Measurements from ENCODE around the gene UBR2.
"Not testable (repeated sequence)": the region's sequence is repeated elsewhere in the genome, so short reads cannot be mapped to it uniquely, and the experiment has no call there.

The UBR2 gene

DNA sequence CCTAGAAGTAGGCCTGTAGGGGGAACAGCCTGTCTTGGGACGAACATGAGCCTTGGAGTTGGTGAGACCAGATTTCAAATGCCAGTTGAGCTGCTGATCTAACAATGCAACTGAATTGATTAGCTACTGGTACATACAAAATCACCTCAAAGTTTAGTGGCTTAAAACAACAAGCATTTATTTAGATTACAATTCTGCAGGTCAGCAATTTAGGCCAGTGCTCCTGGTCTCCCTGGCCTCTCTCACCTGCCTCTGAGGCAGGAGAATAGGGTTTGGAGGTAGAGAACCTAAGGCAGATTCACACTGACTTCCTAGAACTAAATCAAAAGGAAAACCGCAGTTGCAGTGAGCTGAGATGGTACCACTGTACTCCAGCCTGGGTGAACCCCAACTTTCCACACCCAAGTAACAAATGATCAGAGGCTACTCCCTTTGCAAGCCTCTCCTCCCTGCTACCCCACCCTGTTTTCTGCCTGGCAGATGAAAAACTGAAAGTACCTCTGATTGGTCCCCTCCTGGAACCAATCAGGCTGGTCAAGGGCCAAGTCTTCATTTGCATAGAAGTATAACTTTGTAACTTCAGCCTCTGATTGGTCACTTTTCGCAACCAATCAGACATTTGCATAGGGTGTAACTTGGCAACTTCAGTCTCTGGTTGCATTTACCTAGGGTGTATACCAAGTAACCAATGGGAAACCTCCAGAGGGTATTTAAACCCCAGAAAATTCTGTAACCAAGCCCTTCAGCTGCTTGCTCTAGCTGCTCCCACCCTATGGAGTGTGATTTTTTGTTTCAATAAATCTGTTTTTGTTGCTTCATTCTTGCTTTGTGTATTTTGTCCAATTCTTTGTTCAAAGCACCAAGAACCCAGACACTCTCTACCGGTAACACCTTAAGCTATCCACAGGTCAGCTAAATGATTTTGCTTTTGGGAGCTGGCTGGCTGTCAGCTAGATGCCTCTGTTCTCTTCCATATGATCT, 8.1 kb upstream of the UBR2 start:
- no peak for DNase-seq (ENCODE audit: low read depth)

DNA sequence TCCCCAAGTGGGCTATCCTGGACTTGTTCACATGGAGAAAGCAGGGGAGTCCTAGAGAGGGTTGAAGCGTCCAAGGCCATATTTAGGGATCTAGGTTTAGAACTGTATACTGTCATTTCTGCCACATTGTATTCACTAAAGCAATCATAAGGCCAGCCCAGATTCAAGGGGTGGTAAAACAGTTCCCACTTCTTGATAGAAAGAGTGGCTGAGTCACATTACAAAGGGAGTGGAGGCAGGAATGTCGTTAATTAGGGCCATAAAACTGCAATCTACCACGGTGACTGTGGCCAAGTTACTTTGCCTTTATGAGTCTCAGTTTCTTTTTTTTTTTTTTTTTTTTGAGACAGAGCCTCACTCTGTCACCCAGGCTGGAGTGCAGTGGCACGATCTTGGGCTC, 7.4 kb upstream of the UBR2 start:
- DNase-seq (ENCODE audit: low read depth), result no peak

DNA sequence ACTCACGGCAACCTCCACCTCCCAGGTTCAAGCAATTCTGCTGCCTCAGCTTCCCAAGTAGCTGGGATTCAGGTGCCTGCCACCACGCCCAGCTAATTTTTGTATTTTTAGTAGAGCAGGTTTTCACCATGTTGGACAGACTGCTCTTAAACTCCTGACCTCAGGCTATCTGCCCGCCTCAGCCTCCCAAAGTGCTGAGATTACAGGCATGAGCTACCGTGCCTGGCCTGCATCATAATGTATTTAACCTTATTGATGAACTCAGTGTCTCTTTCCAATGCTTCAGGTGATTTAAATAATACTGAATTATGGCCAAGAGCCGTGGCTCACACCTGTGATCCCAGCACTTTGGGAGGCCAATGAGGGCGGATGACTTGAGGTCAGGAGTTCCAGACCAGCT, 4.6 kb upstream of the UBR2 start:
- not testable (repeated sequence) for DNase-seq (ENCODE audit: low read depth)

DNA sequence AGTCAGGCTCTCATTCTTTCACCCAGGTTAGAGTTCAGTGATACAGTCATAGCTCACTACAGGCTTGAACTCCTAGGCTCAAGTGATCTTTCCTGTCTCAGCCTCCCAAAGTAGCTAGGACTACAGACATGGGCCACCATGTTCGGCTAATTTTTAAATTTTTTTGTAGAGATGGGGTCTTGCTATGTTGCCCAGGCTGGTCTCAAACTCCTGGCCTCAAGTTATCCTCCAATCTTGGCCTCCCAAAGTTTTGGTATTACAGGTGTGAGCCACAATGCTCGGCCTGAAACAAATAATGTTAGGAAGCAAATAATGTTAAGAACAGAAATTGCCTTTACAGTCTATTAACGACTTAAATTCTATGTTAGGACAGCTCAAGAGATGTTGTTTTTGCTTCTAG, 1.8 kb upstream of the UBR2 start:
- DNase-seq (ENCODE audit: low read depth), result no peak

DNA sequence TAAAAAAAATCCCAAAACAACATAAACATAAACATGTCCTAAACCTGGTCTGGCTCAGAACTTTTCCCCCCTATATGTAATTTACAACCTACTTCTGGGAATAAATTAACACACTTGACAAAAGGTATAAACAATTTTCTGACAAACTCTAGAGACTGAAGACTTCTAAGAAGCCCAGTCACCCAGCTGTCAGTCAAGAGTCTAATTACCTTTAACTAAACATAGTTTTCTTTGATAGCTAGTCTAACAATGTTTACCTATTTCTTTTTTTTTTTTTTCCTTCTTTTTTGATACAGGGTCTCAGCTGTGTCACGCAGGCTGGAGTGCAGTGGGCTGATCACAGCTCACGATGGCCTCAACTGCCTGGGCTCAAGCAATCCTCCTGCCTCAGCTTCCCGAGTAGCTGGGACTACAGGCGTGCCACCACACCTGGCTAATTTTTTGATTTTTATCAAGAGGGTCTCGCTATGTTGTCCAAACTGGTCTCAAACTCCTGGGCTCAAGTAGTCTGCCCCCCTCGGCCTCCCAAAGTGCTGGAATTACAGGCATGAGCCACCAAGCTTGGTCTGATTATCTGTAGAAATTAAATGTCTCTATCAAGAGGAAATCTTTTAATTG, 932 bp upstream of the UBR2 start:
- DNase-seq (ENCODE audit: low read depth), result no peak

DNA sequence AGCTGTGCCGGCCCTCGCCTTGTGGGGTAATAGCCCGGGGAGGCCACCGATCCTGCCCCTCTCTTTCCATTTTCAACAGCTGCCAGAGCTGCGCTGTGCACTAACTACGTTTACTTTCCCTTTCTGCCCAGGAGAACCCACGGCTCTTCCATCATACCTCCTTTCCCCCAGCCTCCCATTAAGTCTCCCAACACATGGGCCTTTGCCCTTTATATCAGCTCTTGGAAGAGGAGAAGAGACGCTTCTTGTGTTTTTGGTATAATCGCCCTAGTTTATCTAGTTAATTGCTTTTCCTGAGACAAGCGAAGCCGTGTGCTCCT, 637 bp downstream of the UBR2 start:
- no peak for DNase-seq (ENCODE audit: low read depth)

DNA sequence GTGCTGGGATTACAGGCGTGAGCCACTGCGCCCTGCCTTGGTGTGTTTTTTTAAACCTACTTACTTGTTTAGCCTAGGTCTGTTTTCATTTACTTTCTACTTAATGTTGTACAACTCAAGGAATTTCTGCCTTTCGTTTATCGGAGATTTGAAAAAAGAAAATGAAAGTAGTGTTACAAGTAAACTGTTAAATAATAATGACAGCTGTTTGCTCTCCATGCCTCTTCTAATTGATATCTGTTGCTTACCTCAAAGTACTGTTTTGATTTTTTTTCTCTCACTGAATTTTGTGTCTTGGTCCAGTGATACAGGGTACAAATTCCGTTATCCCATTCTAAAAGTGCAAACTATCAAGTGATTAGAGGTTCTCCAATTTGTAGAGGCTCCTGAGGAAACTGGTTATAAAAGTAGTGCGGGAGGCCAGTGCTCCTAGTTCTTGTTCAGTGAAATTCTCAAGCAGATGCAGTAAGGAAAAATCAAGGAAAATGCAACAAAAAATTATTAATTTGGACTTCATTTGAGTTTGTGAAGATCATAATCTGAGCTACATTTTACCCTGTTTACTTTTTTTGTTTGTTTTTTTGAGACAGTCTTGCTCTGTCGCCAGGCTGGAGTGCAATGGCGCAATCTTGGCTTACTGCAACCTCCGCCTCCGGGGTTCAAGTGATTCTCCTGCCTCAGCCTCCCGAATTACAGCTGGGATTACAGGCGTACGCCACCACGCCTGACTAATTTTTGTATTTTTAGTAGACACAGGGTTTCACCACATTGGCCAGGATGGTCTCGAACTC, 2.2 kb downstream of the UBR2 start:
- no peak for DNase-seq (ENCODE audit: low read depth)

DNA sequence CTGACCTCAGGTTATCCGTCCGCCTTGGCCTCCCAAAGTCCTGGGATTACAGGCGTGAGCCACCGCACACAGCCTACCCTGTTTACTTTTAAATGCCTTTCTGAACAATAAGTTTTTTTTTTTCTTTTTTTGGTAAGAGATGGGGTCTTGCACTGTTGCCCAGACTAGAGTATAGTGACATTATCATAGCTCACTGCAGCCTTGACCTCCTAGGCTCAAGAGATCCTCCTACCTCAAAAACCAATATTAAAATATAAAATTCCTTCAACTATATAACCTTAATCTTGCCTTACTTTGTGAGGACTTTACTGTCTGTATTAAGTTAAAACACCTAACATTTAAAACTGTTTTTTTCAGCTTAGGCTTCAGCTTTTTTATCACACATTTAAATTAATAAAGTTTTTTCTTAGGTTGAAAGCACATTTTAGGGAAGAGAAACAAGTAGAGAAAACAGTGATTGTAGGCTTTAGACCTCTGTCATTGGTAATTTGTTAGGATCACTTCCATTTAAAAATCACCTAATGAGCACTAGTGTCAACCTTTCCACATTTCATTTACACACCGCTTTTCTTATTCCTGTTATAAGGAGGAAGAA, 2.9 kb downstream of the UBR2 start:
- no peak for DNase-seq (ENCODE audit: low read depth)

DNA sequence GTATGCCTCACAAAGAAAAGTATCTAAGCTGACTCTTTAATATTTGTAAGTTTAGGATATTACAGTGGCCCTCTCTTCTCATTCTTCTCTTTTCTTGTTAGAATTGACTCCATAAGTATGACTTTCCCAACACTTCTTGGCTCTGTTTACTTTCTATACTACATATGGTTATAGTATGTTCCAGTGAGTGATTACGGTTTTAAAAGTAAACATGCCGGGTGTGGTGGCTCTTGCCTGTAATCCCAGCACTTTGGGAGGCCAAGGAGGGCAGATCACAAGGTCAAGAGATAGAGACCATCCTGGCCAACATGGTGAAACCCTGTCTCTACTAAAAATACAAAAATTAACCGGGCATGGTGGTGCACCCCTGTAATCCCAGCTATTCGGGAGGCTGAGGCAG, 3.4 kb downstream of the UBR2 start:
- DNase-seq (ENCODE audit: low read depth), result not testable (repeated sequence)

DNA sequence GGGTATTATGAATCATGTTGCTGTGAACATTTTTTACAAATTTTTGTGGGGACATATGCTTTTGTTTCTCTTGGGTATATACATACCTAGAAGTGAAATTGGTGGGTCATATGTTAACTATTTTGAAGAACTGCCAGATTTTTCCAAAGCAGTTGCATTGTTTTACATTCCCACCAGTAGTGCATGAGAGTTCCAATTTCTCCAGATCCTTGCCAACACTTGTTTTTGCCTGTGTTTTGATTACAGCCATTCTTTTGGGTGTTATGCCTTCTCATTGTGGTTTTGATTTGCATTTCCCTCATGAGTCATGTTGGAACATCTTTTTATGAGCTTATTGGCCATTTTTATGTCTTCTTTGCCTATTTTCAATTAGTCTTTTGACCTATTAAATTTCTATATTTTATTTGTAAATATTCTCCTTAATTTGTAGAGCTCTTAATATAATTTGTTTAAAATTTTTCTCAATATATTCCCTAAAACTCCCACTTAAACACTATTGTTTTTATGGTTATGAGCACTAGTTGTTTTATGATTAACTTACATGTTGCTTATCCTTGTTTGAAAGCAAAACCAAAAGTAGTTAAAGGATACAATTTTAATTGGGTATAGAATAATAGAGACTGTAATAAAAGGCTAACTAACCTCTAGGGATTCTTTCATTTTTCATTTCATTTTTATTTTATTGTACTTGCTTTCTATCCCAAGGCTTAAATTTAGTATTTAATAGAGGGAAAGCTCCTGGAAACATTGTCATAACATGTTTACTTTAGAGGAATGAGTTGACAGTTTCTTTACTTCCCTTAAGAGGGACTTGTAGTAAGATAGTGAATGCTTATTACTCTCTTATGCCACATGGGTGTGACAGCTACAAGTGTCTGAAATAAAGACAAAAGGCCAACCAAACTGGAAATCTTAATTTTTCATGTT, 5.5 kb downstream of the UBR2 start:
- DNase-seq (ENCODE audit: low read depth), result no peak

DNA sequence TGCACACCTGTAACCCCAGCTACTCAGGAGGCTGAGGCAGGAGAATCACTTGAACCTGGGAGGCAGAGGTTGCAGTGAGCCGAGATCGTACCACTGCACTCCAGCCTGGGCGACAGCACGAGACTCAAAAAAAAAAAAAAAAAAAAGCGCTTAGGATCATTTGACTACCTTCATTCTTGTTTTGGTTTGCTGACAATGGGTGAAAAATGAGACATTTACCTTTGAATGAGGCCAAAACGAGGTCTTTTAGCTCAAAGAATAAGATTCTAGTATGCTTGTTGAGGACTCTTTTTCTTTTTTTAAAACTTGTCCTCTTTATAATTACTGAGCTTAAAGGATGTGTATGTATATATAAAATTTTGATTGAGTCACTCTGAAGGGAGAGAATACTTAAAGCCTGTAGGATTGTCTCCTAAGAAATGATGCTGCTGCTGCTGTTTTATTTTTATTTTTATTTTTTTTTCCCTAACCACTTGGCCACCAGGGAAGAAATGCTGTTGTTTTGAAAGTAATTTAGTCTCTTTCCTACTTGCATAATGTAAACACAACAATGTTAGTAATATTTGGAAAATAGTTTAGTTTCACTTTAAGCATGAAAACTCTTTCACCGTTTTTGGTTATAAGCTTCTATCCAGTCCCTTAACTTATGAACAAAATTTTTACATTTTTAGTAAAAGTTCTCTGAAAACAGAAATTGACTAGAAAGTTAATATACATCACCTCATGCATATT, 7.9 kb downstream of the UBR2 start:
- DNase-seq (ENCODE audit: low read depth), result no peak

DNA sequence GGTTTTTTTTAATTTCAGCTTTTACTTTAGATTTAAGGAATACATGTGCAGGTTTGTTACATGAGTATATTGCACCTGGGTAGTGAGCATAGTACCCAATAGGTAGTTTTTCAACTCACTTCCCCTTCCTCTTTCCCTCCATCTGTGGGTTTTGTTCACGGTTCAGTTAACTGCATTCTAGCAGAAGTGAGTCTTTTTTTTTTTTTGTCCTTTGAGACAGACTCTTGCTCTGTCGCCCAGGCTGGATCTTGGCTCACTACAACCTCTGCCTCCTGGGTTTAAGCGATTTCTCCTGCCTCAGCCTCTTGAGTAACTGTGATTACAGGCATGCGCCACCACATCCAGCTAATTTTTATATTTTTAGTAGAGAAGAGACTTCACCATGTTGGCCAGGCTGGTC, 8.7 kb downstream of the UBR2 start:
- no peak for DNase-seq (ENCODE audit: low read depth)

DNA sequence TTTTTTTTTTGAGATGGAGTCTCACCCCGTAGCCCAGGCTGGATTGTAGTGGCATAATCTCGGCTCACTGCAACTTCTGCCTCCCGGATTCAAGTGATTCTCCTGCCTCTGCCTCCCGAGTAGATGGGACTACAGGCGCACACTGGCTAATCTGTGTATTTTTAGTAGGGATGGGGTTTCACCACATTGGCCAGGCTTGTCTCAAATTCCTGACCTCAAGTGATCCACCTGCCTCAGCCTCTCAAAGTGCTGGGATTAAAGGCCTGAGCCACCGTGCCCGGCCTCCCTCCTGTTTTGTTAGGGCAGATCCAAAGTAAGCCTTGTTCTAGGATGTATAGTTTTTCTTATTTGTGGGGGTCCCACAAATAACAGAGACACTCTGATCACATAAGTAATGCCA, 12.7 kb downstream of the UBR2 start:
- DNase-seq (ENCODE audit: low read depth), result not testable (repeated sequence)

DNA sequence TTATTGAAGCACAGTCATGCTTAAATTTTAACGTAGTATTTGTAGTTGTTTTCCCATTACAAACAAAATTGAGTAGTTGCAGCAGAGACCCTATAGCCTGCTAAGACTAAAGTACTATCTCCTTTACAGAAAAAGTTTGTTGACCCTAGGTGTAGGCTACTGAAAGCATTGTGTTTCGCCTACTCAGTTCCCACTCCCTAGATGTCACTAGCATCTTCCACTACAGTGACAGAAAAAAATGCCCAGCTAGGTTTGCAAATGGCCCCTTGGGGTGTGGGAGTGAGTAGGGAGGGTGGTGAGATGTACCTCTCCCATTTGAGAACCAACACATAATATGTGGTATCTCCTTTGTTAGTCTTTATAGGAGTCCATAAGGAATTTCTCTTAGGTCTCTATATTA, 34.5 kb downstream of the UBR2 start:
- no peak for DNase-seq (ENCODE audit: low read depth)

DNA sequence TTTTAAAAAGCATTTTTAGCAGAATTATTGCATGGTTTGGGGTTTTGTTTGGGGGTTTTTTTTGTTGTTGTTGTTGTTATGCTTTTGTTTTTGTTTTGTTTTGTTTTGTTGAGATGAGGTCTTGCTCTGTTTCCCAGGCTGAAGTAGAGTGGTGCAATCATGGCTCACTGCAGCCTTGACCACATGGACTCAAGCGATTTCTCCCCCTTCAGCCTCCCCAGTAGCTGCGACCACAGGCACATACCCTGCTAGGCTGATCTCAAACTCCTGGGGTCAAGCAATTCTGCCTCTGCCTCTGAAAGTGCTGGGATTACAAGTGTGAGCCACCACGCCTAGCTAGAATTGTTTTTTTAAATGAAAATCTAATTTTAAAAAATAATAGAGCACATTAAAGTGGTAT, 35.7 kb downstream of the UBR2 start:
- no peak for DNase-seq (ENCODE audit: low read depth)

DNA sequence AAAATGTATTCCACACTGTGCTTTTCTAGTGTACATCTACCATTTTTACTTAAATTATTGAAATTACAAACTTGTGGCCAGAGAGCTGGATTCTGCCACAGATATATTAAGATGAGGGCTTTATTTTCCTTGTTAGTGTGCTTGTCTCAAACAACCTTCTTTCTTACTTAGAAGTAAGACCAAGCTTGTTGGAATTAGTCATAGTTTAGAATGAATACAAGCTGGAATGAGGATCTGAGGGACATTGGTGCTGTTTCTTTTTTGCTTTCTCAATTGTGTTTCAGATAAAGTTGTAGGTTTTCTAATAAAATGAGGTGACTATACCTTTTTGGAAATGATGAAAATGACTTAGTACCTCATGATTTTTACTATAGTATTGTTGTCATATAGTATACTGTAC, 40.3 kb downstream of the UBR2 start:
- no peak for DNase-seq (ENCODE audit: low read depth)

DNA sequence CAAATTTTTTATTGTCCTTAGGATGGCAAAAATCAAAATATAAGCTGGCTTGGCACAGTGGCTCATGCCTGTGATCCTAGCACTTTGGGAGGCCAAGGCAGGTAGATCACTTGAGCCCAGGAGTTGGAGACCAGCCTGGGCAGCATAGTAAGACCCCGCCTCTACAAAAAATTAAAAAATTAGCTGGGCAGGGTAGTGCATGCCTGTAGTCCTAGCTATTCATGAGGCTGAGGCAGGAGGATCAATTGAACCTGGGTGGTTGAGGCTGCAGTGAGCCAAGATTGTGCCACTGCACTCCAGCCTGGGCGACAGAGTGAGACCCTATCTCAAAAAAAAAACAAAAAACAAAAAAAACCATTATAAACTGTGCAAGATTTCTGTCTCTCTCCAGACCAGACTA, 40.9 kb downstream of the UBR2 start:
- not testable (repeated sequence) for DNase-seq (ENCODE audit: low read depth)

DNA sequence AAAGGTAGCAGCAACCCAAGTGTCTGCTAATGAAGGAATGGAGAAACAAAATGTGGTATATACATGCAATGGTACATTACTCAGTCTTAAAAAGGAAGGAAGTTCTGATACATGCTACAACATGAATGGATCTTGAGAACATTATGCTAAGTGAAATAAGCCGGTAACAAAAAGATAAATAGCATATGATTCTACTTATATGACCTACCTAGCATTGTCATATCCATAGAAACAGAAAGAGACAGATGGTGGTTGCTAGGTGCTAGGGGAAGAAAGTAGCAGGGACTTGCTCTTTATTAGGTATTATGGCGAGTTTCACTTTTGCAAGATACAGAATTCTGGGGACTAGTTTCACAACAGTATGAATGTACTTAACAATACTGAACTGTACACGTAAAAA, 46.6 kb downstream of the UBR2 start:
- DNase-seq (ENCODE audit: low read depth), result no peak

DNA sequence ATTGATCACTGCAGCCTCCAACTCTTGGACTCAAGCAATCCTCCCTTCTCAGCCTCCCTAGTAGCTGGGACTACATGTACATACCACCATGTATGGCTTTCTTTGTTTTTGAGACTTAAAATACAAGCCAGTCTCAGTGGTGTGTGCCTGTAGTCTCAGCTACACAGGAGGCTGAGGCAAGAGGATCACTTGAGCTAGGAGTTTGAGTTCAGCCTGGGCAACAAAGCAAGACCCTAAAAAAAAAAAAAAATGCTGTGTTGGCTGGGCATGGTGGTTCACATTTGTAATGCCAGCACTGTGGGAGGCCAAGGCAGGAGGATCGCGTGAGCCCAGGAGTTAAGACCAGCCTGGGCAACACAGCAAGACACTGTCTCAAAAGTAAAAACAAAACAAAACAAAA, 51.7 kb downstream of the UBR2 start:
- no peak for DNase-seq (ENCODE audit: low read depth)

DNA sequence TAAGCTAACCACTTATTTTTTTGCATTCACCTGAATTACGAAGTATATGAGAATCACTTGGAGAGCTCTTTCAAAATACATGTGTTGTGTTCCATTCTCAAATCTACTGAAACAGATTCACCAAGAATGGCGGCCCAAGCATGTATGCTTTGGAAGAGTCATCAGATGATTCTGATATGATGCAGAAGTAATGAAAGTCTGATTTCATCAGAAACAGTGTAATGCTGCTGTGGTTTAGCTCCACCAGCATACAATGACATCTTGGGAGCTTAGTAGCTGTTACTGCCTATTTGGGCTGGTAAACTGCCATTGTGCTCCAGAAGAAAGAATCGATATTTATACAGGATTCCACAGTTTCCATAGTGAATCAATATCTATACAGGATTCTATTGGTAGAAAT, 52.9 kb downstream of the UBR2 start:
- no peak for DNase-seq (ENCODE audit: low read depth)

DNA sequence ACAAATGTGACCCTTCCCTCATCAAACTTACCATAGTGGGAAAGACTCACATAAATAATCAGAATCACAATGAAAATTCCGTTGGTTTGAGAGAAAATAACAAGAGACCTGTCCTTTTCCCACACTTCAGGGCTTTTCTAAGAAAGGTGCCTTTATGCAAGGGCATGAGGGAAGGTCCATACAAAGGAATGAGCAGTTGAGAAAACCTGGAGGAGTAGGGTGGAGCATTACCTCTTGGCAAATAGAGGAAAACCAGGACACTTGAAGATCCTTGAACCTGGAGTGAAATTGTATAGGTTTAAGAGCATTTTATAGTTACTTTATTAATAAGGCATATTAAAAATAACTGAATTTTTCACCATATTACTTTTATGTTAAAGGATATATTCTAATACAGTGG, 54.3 kb downstream of the UBR2 start:
- no peak for DNase-seq (ENCODE audit: low read depth)
